NCI-H774 (cell line): ENCODE data around the gene ATP8B4.
"Not testable (repeated sequence)": the region's sequence is repeated elsewhere in the genome, so short reads cannot be mapped to it uniquely, and the experiment has no call there.

Source experiments
- DNase-seq: peaks from one replicate; lab custom pipeline; 2025; lab: John Stamatoyannopoulos, UW

Gene ATP8B4

GRCh38 chr15:50107591-50108408 is 11.2 kb downstream of the ATP8B4 start:
- DNase-seq: no peak

GRCh38 chr15:50107157-50107556 is 11.9 kb downstream of the ATP8B4 start:
- DNase-seq: no peak

GRCh38 chr15:50106457-50106856 is 12.6 kb downstream of the ATP8B4 start:
- no peak for DNase-seq

- no peak for DNase-seq
Measured at GRCh38 chr15:50100486-50100885, 18.5 kb downstream of the ATP8B4 start.

- DNase-seq: no peak
Measured at GRCh38 chr15:50098545-50098944, 20.5 kb downstream of the ATP8B4 start.

GRCh38 chr15:50095938-50096821 is 22.9 kb downstream of the ATP8B4 start:
- no peak for DNase-seq

- DNase-seq: not testable (repeated sequence)
Measured at GRCh38 chr15:50089386-50089785, 29.6 kb downstream of the ATP8B4 start.

GRCh38 chr15:50084932-50085331 is 34.1 kb downstream of the ATP8B4 start:
- DNase-seq: no peak

GRCh38 chr15:50083424-50084025 is 35.5 kb downstream of the ATP8B4 start:
- DNase-seq: no peak

GRCh38 chr15:50082066-50082465 is 37.0 kb downstream of the ATP8B4 start:
- DNase-seq: no peak

GRCh38 chr15:50077651-50078050 is 41.4 kb downstream of the ATP8B4 start:
- no peak for DNase-seq

- DNase-seq: no peak
Measured at GRCh38 chr15:50077176-50077575, 41.9 kb downstream of the ATP8B4 start.

- no peak for DNase-seq
Measured at GRCh38 chr15:50075319-50075718, 43.7 kb downstream of the ATP8B4 start.

GRCh38 chr15:50071551-50072258 is 47.3 kb downstream of the ATP8B4 start:
- DNase-seq: no peak

- DNase-seq: no peak
Measured at GRCh38 chr15:50068016-50068415, 51.0 kb downstream of the ATP8B4 start.

- DNase-seq: no peak
Measured at GRCh38 chr15:50067254-50067653, 51.8 kb downstream of the ATP8B4 start.

GRCh38 chr15:50066666-50067065 is 52.4 kb downstream of the ATP8B4 start:
- no peak for DNase-seq

- DNase-seq: peak; percentile 17
Measured at GRCh38 chr15:50066202-50066601, 52.8 kb downstream of the ATP8B4 start.

- DNase-seq: no peak
Measured at GRCh38 chr15:50065279-50065678, 53.8 kb downstream of the ATP8B4 start.

- no peak for DNase-seq
Measured at GRCh38 chr15:50064673-50065072, 54.4 kb downstream of the ATP8B4 start.

GRCh38 chr15:50063226-50063625 is 55.8 kb downstream of the ATP8B4 start:
- DNase-seq: no peak

- no peak for DNase-seq
Measured at GRCh38 chr15:50061503-50061902, 57.5 kb downstream of the ATP8B4 start.
